GM19455 (cell line): ENCODE results near the gene PPP1R18.
A peak's percentile ranks its signal among the peaks of the same experiment; 100 is the strongest.

ENCODE experiments used
- ATAC-seq: cut with Tn5 transposase; IDR thresholded peaks from one replicate; pipeline ENCODE4 v1.9.1; 2021; ENCODE audit not compliant: unreplicated experiment

The PPP1R18 gene

DNA sequence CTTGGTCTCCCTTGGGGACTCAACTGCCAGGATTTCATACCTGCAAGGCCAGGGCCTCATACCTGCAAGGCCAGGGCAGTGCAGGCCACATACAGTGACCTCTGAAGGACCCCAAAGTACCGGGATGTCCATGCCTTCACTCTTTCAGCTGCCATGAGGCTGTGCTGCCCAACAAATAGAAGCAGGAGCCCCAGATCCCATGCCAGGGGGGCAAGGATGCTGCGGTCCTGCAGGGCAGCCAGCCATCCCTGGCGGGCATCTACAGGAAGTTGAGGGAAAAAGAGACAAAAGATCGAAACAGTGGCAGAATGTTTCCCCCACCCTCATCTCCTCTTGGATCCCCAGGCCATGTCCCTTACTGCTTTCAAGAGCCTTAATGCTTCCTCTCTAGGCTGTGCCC is 3.5 kb upstream of the PPP1R18 start:
- ATAC-seq = no peak

DNA sequence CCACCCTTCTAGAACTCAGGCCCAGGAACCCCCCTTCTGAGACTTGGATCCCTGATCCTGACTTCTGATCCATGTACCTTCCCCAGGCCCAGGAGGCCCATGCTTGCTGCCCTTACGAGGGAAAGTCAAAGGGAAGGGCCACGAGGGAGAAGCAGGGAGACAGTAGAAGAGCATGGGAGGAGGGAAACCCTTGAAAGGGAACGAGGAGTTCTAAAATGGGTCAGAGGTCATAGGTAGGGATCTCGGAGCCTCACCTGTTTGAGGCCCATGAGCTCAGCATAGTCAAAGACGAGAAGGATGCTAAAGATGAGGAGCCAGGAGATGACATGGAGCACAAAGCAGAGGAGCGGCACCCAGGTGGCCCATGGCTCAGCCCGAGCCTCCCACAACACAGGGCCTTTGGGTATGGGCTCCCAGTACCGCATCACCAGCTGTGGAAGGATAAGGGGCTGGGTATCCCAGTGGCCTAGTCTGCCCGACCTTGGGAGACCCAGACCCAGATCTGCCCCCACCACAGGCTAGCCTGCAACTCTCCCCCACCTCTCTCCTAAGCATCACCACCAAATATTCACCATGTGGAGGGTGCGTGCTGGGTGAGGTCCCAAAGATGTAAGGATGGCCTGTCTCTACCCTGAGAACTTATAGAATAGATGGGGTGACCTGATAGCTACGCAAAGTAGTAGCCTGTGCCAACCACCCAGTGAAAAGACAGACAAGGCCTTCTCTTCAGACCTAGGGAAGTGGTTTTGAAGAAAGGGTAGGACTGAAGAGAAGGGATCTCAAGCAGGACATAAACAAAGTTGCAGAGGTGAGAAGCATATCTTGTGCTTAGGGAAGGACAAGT is 2.8 kb upstream of the PPP1R18 start:
- no peak for ATAC-seq

DNA sequence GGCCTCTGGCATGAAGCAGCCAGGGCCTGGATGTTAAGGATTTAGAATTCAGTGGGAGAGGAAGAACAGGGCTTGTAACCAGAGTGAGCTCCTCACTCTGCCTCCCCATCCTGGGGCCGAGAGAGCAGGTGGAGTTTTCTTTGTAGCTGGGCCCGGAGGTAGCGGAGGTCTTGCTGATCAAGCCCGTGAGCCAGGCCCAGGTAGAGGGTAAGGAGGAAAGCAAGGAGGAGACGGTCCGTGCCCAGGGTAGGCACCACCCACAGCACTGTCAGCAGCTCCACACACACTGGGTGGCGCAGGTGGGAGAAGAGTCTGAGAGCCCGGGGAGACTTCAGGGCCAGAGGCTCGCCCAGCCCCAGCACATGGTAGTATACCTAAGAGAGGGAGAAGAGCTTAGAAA is 2.1 kb upstream of the PPP1R18 start:
- ATAC-seq = no peak

DNA sequence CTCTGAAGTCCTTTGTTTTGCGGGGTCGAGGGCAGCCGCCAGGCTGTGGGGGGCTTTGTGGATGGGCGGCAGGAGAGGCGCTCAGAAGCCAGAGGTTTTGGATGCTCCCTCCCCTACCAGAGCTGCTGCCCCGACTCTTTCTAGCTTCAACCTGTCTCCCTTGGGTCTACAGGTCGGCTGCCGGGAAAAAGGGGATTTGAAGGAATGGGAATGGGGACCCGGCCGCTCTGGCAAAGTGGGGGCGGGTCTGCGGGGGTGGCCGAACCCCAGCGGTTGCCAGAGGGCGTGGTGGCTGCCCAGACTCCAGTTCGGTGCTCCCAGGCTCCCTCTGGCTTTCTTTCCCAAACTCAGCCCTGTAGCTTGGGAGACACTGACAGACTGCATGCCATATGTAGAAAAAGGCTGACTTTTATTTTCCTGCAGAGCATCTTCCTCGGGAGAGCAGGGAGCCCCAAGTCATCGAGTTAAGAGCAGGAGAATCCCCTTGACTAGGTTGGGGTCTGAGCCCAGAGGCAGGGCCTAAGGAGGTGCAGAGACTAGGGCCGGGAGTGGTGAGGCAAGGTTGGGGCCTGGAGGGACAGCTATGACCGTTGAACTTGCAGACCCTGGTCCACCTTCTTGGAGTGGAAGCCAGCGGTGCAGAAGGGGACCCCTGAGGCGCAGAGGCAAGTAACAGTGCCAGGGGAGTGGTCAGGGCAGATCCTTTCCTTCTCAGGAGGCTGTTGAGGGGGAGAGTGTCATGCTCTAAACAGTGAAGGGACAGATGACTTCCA is 1.4 kb upstream of the PPP1R18 start:
- no peak for ATAC-seq

DNA sequence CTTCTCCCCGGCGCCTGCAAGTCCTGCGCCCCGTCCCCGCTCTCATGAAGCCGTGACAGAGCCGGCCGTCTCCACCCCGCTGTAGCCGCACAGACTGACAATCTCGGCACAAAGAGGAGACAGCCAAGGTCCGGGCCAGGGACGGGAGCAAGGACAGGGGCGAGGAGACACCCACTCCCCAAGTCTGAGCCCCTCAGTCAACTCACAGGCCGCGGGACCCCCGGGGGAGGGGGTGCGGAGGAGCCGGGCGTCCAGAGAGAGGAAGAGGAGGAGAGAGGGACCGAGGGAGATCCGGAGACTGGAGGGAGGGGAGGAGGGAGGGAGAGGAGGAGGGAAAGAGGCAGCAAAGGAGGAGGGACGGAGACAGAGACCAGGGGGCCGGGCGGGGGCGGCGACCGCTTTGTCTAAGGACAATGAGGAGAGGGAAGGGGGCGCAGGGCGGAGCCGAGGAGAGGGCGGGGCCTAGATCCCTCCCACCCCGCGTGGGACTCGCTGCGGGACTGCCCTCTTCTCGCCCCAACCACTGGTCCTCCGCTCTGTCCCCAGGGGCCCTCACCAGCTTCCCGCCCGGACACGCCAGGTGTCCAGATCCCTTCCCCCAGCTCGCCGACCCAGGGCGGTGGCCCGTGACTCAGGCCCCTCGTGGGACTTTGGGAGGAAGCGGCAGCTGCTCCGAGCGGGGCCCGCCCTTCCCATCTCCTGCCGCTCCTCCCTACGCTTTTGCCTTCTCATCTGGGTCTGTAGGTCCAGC is 638 bp upstream of the PPP1R18 start:
- ATAC-seq = peak; percentile 33

DNA sequence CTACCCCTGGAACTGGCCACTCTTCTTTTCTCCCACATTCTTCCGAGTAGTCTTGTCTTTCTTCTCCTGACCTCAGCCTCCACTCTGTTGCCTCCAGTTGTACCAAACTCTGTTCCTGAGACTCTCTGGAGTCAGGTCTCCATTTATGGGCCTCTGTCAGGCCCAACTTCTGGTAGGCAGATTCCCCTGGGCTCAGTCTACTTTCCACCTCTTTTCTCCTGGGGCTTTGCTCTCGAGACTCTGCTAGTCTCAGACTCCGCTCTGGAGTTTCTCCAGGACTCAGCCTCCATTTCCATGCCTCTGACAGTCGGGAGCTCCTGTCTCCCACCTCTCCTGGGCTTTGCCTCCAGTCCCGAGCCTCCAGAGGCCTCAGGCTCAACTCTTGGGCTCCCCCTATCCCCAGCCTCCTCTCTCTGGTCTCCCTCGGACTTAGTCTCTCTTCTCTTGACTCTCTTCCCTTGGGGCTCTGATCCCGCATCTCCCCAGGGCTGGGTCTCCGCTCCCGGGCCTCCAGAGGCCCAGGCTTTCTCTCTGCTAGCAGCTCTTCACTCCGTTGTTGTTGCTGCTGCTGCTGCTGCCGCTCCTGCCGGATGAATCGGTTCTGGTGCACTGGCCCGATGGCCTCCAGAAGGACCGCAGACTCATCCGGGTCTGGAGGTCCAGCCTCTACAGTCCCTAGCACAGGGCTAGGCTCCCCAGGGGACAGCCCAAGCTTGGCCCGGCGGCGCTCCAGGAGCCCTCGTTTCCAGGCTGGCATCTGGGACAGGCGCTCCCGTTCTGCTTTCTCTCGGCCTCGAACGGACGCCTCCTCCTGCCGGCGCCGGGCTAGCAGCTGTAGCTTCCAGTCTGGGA is 1.1 kb downstream of the PPP1R18 start:
- no peak for ATAC-seq

DNA sequence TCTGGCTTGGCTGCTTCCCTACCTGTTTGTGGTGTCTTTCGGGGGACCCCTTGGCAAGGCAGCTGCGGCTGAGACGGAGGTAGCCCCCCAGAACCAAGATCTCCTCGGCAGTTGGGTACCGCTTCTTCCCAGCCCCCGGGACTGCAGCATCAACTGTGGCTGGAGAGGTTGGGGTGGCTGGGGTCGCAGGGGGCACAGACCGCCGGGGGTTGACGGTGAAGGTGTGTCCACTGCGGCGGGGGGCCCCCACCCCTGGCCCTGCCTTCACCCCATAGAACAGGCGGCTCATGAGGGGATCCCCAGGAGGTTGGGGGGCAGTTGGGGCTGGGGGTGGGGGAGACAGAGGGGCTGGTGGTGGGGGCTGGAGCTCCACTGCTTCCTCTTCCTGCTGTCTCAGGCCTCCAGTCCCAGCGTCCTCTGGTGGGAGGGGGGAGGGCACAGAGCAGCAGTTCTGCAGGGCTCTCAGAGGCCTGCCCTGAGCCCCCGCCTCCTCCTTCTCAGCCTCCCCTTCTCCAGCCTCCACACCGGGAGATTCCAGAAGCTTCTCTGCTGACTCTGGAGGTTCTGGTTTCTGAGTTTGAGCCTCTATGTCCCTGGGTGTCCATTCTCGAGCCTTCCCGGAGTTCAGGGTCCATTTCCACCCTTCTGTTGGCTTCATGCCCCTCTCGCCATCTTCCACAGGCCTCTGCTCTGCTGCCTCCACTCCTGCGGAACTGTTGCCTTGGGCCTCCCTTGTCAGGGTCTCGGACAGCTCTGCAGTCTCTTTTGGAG is 1.9 kb downstream of the PPP1R18 start:
- ATAC-seq = no peak

DNA sequence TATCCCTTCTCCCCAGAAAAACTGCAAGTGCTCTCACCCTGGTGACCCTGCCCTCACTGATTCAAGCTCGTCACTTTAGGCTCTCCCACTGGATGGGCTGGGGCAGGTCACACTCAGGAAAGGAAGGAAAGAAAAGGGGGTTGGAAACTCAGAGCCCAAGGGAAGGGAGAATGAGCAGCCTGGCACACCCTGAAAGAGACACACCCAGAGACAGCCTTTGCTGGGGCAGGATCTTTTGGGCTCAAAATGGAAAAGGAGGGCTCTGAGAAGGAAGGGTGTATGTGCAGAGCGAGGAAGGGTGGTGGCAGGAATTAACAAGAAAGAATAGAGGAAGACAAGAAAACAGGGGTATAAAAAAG is 2.5 kb downstream of the PPP1R18 start:
- ATAC-seq = no peak

DNA sequence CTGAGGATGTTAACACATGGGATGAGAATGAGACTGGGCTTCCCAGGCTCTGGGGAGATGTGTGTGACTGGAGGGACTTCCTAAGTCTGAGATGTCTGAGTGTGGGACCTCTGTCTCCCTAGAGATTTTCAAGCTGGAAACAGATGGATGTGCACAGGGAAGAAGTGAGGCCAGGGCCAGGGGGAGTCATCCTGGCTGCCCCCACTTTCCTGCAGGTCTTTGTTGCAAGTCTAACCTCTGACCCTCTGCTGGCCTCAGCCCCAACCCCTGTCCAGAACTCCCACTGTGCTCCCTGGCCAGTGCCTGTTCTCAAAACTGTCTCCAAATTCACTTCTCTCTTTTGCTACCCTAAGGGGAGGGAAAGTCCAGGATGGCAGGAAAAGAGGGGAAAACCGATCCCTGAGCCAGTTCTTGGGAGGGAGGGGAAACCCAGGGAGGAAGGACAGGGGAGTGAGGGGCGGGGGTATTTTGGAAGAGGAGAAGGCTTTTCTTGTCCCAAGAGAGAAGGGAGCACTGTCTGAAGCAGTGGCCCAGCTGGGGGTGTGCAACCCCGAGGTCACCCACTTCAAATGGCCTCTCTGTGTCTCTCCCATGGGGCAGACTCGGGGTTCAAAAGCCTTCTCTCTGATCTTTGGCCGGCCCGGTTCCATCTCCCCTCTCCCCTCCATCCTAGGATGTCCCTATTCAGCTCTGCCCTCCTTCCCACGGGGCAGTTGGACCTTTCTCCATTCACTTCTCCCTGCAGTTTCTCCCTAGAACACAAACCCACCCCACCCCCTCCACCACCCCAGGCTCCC is 3.1 kb downstream of the PPP1R18 start:
- no peak for ATAC-seq

DNA sequence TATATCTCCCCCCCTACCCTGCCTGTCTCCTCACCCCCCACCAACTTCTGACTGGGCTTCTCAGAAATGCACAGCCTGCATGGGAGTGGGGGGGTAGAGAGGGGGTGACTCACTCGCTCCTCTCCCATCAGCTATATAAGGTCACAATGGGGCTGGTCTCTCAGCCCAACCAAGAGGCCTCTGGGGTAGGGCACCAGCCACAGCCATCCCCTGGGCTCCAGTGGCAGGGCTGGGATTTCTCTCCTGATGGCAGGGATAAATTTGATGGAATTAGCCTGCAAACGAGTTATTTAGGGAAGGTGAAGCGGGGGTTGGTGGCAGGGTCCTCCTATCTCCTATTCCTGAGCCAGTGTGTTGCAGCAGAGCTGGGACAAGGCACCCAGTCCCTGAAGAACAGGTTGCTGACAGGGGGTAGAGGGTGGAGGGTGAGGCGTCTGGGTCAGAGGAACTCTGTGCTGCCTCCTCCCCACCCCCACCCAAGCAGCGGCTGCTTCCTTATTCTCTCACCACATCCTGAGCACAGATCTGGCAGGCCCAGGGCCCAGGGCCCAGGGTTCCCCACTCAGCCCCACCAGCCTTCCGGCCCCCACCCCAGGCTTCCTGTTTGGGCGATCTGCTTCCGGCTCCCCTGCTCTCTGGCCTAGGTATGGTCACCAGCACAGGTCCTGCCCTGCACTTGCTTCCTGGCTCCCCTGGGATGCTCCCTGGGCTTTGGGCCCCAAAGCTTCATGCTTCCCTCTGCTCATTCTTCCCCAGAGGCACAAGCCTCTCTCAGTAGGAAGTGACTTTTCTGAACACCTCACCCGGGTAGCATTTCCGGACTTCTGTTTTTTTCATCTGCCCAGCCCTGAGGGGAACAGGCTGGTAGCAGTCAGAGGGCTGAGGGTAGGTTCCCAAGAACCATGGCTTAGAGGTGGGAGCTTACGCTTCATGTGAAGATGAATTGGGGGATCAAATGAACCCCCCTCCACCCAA is 4.0 kb downstream of the PPP1R18 start:
- ATAC-seq = peak; percentile 46

DNA sequence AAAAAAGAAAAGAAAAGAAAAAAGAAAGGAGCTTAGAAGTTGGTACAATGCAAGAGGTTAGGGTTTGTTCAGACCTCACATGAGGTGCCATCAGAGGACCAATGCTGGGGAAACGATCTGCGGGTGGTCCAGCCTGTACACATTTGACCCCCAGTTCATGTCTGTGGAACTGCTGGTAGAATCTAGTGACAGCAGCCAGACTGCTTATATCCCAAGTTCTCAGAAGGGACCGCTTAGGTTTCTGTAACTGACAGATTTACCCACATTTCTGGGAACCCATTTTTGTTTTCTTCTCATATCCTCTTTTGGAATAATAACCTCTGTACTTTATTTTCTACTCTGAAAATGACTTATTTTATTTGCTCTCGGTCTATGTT is 4.7 kb downstream of the PPP1R18 start:
- no peak for ATAC-seq

DNA sequence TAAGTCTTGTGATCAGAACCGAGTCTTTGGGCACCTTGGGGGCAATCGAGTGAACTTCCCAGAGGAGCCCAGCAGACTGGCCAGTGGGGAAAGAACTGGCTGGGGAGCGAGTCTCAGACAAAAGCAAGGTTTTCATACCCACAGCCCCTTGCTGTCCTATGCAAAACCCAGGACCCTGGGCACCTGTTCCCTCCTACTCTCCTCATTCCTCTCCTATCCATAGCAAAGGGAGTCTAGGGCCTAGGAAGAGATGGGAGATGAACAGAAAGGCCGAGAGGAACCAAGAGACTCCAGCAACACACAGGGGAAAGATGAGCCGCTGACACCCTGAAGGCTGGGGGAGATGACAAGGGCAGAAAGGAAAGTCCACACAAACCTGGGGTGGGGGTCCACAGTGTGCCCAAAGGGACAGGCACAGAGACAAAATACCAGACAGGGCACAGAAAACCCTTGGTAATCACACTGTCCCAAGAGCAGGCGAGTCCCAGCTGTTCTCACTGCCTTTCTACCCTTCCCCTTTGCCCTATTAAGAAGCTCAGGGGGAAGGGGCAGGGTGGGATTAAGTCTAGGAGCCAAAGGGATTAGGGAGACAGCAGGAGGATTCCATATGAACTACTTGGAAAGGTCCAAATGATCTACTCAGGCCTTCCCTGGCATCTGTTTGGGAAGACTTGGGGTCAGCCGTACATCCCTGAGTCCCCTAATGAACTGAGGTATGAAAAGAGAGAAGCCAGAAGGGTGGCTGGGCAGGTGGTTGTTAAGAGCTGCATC is 6.5 kb downstream of the PPP1R18 start:
- ATAC-seq = no peak

DNA sequence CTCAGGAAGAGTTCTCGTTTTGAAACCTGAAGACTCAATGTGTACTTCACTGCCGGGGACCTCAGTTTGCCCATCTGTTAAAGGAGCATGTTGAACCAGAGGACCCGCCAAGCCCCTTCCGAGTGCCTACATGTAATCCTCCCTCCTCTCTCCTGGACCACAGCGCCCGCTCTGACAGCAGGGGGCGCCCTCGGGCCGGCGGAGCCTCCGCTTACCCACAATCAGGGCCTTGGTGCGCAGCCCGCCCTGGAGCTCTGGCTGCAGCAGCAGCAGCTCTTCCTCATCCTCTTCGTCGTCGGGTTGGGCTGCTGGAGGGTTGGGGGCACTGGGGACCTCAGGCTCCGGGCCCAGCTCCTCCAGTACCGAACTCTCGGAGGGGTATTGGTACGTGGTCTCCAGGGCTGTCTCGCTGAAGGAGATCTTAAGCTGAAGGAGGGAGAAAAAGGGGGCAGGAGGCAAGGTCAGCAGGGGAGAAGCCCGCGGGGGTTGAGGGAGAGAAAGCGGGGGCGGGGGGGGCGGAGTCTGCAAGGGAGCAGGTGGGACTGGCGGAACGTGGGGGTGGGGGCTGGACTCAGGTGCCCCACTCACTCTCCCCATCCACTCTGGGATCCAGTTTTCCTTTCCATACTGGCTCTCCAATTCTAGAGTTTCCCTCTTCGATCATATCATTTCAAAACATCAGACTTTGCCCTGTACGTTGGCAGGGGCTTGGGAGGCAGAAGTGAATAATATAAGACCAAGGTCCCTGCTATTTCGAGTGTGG is 7.3 kb downstream of the PPP1R18 start:
- no peak for ATAC-seq

DNA sequence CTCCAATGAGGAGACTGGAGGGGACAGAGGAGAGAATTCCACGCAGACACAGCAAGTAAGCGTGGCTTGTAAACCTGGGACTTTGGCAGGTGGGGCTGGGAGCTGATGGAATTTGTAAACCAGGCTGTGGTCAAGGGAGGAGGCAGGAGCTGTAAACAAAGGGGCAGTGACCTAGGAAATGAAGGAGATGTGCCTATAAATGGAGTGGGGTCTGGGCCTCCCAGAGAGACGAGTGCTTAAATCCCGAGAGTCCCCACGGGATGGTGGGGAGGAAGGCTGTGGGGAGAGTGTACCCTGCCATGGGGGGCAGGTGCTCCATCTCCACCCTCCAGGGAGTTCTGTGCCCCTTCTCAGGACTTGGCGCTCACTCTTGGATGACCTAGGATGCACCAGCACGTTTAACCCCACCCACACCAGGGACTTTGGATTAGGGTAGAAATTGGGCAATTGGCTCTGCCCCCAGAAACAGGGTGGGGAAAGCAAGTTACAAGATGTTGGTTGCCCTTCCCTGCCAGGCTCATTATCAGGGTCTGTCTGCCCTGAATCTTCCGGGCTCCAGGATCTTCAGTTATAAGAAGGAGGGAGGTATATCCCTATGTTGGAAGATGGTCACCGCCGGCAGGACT is 9.7 kb downstream of the PPP1R18 start:
- no peak for ATAC-seq

DNA sequence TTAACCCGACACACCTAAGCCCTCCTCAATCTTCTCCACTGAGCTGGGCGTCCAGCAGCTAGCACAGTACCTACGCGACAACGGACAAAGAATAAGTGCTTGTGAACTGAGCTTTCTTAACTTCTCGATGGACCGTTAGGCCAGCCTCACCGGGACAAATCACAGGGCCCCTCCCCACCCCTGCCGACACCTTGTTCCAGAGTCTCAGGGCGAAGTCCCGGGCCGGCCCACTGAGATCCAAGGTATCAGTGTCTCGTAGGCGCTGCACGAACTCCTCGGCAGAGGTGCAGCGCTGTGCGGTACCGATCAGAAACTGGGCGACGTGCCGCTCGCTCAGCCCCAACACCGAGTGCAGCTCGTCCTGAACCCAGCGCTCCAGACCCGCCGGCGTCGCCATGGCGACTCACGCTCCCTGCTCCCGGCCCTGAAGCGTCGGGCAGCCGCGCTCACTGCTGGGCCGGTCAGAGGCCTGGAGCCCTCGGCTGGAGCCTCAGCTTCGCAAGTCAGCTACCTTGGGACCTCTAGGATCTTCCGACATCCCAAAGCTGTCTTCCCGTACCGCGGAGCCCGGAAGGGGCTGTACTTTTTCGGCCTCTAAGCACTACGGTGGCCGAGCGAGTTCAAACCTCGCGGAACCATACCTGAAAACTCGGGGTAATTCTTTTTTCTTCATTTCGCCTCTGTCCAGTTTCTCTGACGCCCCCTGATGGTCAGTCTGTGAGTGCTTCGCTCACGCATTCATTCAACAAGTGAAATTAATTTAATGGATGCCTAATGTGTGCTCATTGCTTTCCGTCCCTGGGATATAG is 13.8 kb downstream of the PPP1R18 start, which contains the start of gene DHX16:
Gene DHX16 (minus strand): TSS at position 562 of the 809 bp plus-strand sequence. CDS start 165 bp downstream, at position 397.
- peak; percentile 68 for ATAC-seq
